Esophagus muscularis mucosa (tissue), 4 donors: ENCODE measurements around the gene MGAT4A. TPM values are rescaled to one million over a fixed set of nuclear protein-coding genes. Genes with fewer than 3 reads are reported as not detected.

Experiments
- DNase-seq: peaks from one replicate; pipeline ENCODE4 v3.0.0-alpha.2; 2017; ENCODE audit errors: extremely low spot score
- H3K27ac ChIP-seq, 4 donors: fragments of 200-600 bp; sonication (generic); replicated peaks in 1 of 4; 1 replicate in 3 of 4; 2 replicates in 1 of 4; pipeline ENCODE4 v1.5.1; 2016 to 2019; ENCODE audit warnings: mild to moderate bottlenecking in 1 of 4
- H3K27me3 ChIP-seq, 4 donors: fragments of 200-600 bp; sonication (generic); one replicate each; pipeline versions ENCODE4 v1.5.1 to v1.6.0; 2016 to 2019
- H3K36me3 ChIP-seq, 4 donors: fragments of 200-600 bp; sonication (generic); one replicate each; pipeline ENCODE4 v1.5.1; 2016 to 2019
- H3K4me1 ChIP-seq, 4 donors: fragments of 200-600 bp; sonication (generic); one replicate each; pipeline ENCODE4 v1.5.1; 2016 to 2019
- H3K4me3 ChIP-seq, 4 donors: fragments of 200-600 bp; sonication (generic); 1 replicate in 2 of 4; 2 replicates in 2 of 4; pipeline ENCODE4 v1.5.1; 2016 to 2019; ENCODE audit warnings: mild to moderate bottlenecking in 4 of 4, moderate library complexity in 1 of 4
- H3K9me3 ChIP-seq, 4 donors: fragments of 200-600 bp; sonication (generic); 1 replicate in 3 of 4; 2 replicates in 1 of 4; pipeline ENCODE4 v1.5.1; 2016 to 2019
- EP300 ChIP-seq: sonication (generic); formaldehyde crosslinking; IDR thresholded peaks from one replicate; pipeline ENCODE4 v1.6.1; 2017; ENCODE audit warnings: antibody characterized with exemption
- POLR2A ChIP-seq: fragments of 450-650 bp; IDR thresholded peaks from one replicate; pipeline ENCODE4 v1.6.1; 2017; ENCODE audit warnings: antibody characterized with exemption, moderate library complexity, mild to moderate bottlenecking, low read depth
- POLR2AphosphoS5 ChIP-seq, 2 donors: sonication (generic); formaldehyde crosslinking; IDR thresholded peaks; one replicate each; pipeline ENCODE4 v1.6.1; 2017; ENCODE audit warnings: antibody characterized with exemption in 2 of 2
- WGBS: methylation state at CpG from one replicate; pipeline ENCODE4 v1.1.5; 2018; 5-methylcytosine and 5-hydroxymethylcytosine counted together
- intact Hi-C: fragments of 100-400 bp; cut with DNase I; formaldehyde crosslinking; loops from one replicate; pipeline ENCODE4 v1.15.1; 2023
- total RNA-seq, 4 donors: library from RNA; depleted of rRNA; stranded (reverse); fragments of >200 nt; gene quantifications; one replicate each; pipeline versions ENCODE4 v1.1.0 to v1.2.1, GENCODE V29; 2016
- TF ChIP-seq, protein P1 (sequence below), 3 experiments: fragments of 200-600 bp in 2 of 3; fragments of 450-650 bp in 1 of 3; sonication (generic) in 2 of 3; IDR thresholded peaks; one replicate each; pipeline ENCODE4 v1.5.1; 2017 to 2019; ENCODE audit warnings: antibody characterized with exemption in 3 of 3, mild to moderate bottlenecking in 2 of 3, moderate library complexity in 1 of 3

MGAT4A gene
- total RNA-seq, 4 donors from 2014 or later: 9.9 to 21.4 (median 15.2) TPM

DNA sequence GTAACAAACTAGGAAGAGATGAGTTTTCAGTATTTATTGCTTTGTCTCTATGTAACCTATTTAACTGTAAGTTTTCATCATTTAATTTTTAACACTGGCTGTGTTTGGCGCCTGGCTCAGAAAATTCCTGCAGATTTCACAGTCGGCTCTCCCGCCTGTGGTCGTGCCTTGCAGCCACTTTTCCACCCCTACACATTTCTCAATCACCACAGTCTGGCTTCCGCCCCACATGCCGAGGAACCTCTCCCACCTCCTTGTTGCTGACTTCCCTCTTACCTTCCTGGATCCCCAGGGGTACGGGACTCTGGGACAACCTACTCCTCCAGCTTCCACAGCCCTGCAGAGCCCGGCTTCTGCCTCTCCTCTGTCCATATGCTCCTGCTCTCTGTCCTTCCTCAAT lies 41.6 kb upstream of the MGAT4A start:
- no peak overlapping the region for H3K4me3 ChIP-seq
- no peaks in the 10 kb centered on the region for H3K9me3 ChIP-seq
- intact Hi-C loops: no loop called here
- 77% methylated on average over 8 of the region's 8 CpGs for WGBS
- no peaks in the 10 kb centered on the region for H3K36me3 ChIP-seq
- H3K27me3 ChIP-seq: no peaks in the 10 kb centered on the region
- peak; percentile 86 for DNase-seq
- peaks cover 0 to 10% (median 4%) of the 10 kb centered on the region in 4 donors for H3K4me1 ChIP-seq
- H3K27ac ChIP-seq: no peak overlapping the region
- TF ChIP-seq POLR2A (no peak), EP300 (no peak), POLR2AphosphoS5 (IDR thresholded peaks at IDR 0.05) (no peak)
- TF ChIP-seq, protein P1, sequence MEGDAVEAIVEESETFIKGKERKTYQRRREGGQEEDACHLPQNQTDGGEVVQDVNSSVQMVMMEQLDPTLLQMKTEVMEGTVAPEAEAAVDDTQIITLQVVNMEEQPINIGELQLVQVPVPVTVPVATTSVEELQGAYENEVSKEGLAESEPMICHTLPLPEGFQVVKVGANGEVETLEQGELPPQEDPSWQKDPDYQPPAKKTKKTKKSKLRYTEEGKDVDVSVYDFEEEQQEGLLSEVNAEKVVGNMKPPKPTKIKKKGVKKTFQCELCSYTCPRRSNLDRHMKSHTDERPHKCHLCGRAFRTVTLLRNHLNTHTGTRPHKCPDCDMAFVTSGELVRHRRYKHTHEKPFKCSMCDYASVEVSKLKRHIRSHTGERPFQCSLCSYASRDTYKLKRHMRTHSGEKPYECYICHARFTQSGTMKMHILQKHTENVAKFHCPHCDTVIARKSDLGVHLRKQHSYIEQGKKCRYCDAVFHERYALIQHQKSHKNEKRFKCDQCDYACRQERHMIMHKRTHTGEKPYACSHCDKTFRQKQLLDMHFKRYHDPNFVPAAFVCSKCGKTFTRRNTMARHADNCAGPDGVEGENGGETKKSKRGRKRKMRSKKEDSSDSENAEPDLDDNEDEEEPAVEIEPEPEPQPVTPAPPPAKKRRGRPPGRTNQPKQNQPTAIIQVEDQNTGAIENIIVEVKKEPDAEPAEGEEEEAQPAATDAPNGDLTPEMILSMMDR (IDR thresholded peaks at IDR 0.05): no peak

DNA sequence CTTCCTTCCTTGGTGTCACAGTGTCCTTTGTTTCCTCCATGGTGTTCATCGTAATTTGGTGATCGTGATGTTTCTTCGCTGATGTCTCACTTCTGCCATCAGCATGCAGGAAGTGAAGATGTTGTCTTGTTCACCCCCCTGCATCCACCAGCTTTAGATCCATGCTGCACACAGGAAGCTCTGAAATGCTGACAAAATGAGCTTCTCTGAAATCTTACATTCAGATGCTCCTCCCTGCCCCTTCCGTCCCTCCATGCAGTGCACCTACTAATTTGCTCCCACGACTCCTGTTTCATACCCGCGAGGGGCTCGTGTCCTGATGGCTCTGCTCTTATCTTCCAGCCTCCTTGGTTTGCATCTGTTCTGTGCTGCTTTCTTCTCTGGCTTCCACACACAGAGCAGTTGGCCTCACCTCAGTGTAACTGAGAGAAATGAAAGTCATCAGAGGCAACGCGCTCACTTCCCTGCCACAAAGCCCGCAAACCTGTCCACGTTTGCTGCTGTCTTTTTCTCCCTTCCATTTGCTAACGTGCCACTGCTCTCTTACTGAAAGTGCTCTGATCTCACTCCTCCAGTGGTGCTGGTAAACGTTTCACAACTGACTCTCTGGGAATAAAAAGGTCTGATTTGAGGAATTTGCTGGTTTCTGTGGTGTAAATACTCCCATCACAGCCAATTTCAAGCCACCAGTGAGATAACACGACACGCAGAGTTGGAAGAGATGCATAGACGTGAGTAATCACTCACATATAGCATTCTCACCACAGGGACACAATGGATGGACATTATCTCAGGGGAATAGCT lies 41.0 kb upstream of the MGAT4A start:
- peak; percentile 90 for DNase-seq
- no peaks in the 10 kb centered on the region for H3K9me3 ChIP-seq
- TF ChIP-seq EP300 (no peak), POLR2AphosphoS5 (IDR thresholded peaks at IDR 0.05) (no peak), POLR2A (no peak)
- TF ChIP-seq, protein P1 (IDR thresholded peaks at IDR 0.05): no peak
- H3K4me3 ChIP-seq: peak overlapping the region in 2 of 4 donors; percentile 12
- H3K36me3 ChIP-seq: no peaks in the 10 kb centered on the region
- 68% methylated on average over 17 of the region's 17 CpGs for WGBS
- peak overlapping the region in 1 of 4 donors; percentile 44 for H3K27ac ChIP-seq
- no peaks in the 10 kb centered on the region for H3K27me3 ChIP-seq
- intact Hi-C loops: no loop called here
- H3K4me1 ChIP-seq: peaks cover 0 to 10% (median 4%) of the 10 kb centered on the region in 4 donors

DNA sequence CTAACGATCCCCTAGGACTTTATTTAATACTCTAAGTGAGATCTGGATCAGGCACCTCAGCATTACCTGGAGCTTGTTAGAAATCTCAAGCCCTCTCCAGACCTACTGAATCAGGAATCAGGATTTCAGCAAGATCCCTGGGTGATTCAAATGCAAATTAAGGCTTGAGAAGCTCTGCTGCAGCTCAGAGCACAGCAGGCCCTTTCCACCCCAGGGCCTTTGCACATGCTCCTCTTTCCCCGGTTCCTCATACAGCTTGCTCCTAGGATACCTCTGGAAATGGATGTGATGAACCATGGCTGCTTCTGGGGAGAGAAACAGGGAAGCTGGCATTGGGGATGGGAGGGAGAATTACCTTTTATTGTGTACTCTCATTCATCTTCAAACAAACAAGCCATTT lies 40.3 kb upstream of the MGAT4A start:
- TF ChIP-seq POLR2AphosphoS5 (IDR thresholded peaks at IDR 0.05) (no peak), EP300 (no peak), POLR2A (no peak)
- TF ChIP-seq, protein P1 (IDR thresholded peaks at IDR 0.05): no peak
- H3K9me3 ChIP-seq: no peaks in the 10 kb centered on the region
- no peak overlapping the region for H3K4me3 ChIP-seq
- peaks cover 0 to 9% (median 4%) of the 10 kb centered on the region in 4 donors for H3K4me1 ChIP-seq
- intact Hi-C loops: no loop called here
- no peaks in the 10 kb centered on the region for H3K27me3 ChIP-seq
- H3K36me3 ChIP-seq: no peaks in the 10 kb centered on the region
- H3K27ac ChIP-seq: no peak overlapping the region
- no peak for DNase-seq
- 85% methylated on average over 2 of the region's 2 CpGs for WGBS

DNA sequence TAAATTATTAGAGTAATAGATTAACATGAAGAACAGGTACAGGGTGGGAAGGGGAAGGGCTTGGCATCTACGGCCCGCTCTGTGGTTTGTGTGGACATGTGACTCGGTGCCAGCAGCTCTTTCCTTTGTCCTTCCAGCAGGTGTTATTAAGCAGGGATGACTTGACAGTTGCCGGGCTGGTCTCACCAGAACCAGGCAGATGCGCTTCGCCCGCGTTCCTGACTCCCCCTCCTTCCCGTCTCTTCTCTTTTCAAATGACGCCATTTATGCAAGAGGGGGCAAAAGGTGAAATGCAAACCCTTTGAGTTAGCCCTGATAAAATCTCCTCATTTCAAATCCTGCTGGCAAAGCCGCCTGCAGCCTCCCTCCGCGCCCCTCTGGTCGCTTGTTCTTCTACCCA lies 38.9 kb upstream of the MGAT4A start:
- H3K9me3 ChIP-seq: no peaks in the 10 kb centered on the region
- H3K36me3 ChIP-seq: no peaks in the 10 kb centered on the region
- no peak overlapping the region for H3K4me3 ChIP-seq
- H3K4me1 ChIP-seq: peaks cover 0 to 8% (median 0%) of the 10 kb centered on the region in 4 donors
- H3K27me3 ChIP-seq: no peaks in the 10 kb centered on the region
- no peak for DNase-seq
- intact Hi-C loops: no loop called here
- TF ChIP-seq POLR2A (no peak), EP300 (no peak), POLR2AphosphoS5 (IDR thresholded peaks at IDR 0.05) (no peak)
- TF ChIP-seq, protein P1 (IDR thresholded peaks at IDR 0.05): no peak
- WGBS: 80% methylated on average over 14 of the region's 14 CpGs
- H3K27ac ChIP-seq: no peak overlapping the region
